Renal pelvis (tissue), 4 donors: Measurements from ENCODE around the gene CPXM2. TPM values are rescaled to one million over a fixed set of nuclear protein-coding genes. Genes with fewer than 3 reads are reported as not detected.
A peak's percentile ranks its signal among the peaks of the same experiment; 100 is the strongest.

Source experiments
- DNase-seq: peaks from one replicate; pipeline ENCODE4 v3.0.0-alpha.2; 2013
- polyA plus RNA-seq, 3 donors: library from polyadenylated mRNA; unstranded; fragments of 120-200 nt; gene quantifications; one replicate each; pipeline ENCODE4 v1.2.1, GENCODE V29; 2013; ENCODE audit not compliant: insufficient read length in 3 of 3

Gene CPXM2
- polyA plus RNA-seq, 3 donors = 4.1 to 6.3 (median 4.9) TPM

- no peak for DNase-seq
Observed at GRCh38 chr10:123854003-123854402, 37.6 kb downstream of the CPXM2 start.

GRCh38 chr10:123852411-123852951 lies 39.1 kb downstream of the CPXM2 start:
- DNase-seq = no peak

GRCh38 chr10:123848564-123849457 lies 42.8 kb downstream of the CPXM2 start:
- no peak for DNase-seq

GRCh38 chr10:123847686-123848432 lies 43.7 kb downstream of the CPXM2 start:
- DNase-seq = no peak

GRCh38 chr10:123843835-123844234 lies 47.8 kb downstream of the CPXM2 start:
- DNase-seq = no peak

DNA sequence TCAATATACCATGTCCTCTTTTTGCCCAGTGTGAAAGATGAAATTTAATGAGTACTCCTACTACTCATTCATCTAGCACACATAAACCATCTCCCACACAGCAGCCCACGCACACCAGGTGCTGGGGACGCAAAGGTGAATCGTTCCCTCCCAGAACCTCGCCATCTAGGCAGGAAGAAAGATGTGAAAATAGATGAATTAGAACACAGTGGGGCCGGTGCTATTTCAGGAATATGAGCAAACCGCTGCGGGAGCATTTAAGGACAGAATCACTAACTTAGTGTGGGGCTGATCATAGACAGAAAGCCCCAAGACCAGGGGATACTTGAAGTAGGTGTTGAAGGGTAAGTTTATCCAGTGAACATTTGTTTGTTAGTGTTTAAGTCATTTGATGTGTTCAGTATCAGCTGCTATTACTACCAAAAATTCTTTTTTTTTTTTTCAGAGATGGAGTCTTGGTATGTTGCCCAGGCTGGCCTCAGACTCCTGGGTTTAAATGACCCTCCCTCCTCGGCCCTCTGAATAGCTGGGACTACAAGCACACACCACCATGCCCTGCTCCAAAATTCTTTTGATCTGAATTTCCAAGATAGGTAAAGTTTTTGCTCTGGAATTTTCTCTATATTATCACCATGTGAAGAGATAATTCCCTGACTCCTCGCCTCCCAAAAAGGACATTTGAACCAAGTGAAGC lies 48.8 kb downstream of the CPXM2 start:
- DNase-seq = no peak

- DNase-seq = no peak
Observed at GRCh38 chr10:123841560-123841959, 50.0 kb downstream of the CPXM2 start.

DNA sequence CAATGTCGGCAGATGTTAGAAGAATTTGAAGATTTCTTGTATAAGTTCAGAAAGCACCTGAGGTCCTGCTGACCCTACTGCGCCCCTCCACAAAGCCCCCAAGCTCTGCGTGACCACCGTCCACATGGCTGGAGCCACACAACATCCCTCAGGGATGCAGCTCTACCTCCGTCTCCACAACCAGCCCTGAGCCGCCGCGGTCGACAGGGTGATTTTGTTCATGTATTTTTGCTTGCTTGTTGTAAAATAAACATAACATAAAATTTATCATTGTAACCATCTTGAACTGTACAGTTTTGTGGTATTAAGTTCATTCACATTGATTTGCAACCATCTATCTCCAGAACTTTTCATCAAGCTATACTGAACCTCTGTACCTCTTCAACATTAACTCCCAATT lies 50.5 kb downstream of the CPXM2 start:
- DNase-seq = no peak

DNA sequence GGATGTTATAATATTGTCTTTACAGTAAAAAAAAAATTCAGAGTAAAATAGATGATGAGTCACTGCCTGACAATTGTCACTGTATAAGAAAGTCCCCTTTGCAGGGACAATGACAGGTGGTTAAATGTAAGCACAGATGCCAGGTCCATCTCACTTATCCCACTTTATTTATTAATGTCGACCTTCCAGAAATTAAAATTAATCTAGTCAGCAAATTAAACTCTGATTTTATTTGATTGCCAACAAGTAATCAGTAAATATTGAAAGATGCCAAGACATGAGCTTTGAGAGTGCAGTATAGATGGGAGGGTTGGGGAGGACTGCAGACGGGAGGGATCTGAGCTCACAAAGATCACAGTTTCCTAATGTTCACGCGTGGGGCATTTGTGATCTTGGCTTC lies 50.9 kb downstream of the CPXM2 start:
- DNase-seq = no peak

DNA sequence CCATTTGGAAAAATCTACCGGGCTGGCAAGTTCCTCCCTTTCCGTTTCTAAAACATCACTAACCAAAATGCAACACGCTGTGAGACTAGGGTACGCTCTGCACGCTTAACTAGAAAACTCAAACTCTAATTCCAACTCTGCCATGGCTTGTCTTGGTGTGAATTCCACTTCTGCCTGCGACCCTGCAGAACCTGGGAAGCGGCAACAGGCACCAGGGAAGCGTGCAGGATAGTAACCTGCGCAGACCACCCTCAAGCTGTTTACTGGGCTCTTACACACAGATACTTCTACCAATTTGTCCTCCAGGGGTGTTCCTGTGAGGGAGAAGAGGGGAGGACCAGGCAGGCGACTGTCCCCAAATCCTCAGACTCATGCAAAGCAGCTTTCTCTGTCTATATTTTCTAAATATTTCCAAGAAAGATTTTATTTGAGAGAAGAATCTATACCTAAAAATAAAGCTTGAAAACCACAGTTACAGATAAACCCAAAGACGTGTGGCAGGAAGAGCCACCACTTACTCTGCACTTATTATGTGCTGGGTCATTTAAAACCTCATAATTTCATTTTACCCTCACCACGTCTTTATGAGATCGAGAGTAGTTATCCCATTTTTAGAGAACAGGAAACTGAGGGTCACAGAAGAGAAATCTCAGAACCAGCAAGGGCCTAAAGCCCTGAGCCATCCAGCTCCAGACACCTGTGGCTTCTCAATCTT lies 52.9 kb downstream of the CPXM2 start:
- no peak for DNase-seq

GRCh38 chr10:123837756-123838155 lies 53.9 kb downstream of the CPXM2 start:
- no peak for DNase-seq

GRCh38 chr10:123836418-123837145 lies 55.0 kb downstream of the CPXM2 start:
- no peak for DNase-seq

- DNase-seq = no peak
Observed at GRCh38 chr10:123835575-123835974, 56.0 kb downstream of the CPXM2 start.

- DNase-seq = no peak
Observed at GRCh38 chr10:123833170-123833850, 58.3 kb downstream of the CPXM2 start.

DNA sequence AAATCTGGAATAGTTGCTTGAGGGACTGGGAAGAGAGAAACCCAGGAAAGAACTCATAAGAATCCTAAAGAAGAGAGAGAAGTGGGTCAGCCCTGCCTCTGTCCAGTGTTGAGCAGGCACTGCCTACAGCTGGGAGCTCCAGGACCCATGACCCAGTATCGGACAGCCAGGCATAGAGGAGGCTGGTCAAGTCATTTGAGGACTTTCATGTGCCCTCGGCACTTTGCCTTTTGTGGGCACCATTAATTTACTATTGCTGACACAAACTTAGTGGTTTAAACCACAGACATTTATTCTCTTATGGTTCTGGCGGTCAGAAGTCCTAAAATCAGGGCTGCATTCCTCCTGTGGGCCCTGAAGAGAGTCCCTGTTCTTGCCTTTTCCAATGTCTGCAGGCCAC lies 60.3 kb downstream of the CPXM2 start:
- no peak for DNase-seq

DNA sequence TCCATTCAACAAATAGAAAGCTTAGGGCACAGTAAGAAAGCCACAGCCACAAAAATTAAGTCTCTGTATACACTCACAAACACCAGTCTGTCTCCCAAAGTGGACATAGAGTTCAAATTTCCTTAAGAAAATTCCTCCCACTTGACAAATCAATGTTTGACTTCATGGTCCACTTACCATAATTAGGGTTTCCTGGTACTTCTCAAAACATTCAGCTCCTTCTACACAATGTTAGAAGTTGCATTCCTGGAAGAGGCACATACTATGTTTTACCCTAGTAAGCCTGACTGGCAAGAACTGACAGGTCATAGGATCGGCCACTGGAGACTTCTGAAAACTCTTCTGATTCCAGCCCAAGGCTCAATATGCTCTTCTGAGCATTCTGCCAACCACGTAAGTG lies 70.5 kb downstream of the CPXM2 start:
- DNase-seq = peak; percentile 5

GRCh38 chr10:123809632-123810031 lies 82.0 kb downstream of the CPXM2 start:
- no peak for DNase-seq

- no peak for DNase-seq
Observed at GRCh38 chr10:123808906-123809305, 82.7 kb downstream of the CPXM2 start.

GRCh38 chr10:123808286-123808685 lies 83.3 kb downstream of the CPXM2 start:
- DNase-seq = no peak

GRCh38 chr10:123807444-123808035 lies 84.1 kb downstream of the CPXM2 start:
- DNase-seq = no peak
